GM23338 (cell line): Measurements from ENCODE around the gene ST8SIA2. TPM values are rescaled to one million over a fixed set of nuclear protein-coding genes. Genes with fewer than 3 reads are reported as not detected.

Experiments
- ATAC-seq: fragments of 200-7000 bp; cut with Tn5 transposase; 3 replicates; pipeline ENCODE4 v1.9.1; 2020
- DNase-seq: peaks from one replicate; pipeline ENCODE4 v3.0.0-alpha.2; 2015; ENCODE audit warnings: low spot score
- H2AFZ ChIP-seq: fragments of 200-600 bp; sonication (generic); 2 replicates; pipeline ENCODE4 v1.8.0; 2016; ENCODE audit warnings: antibody characterized with exemption, mild to moderate bottlenecking, moderate library complexity
- H3F3A ChIP-seq: fragments of 200-600 bp; sonication (generic); replicated peaks from 2 replicates; pipeline ENCODE4 v1.8.0; 2017; ENCODE audit warnings: antibody characterized with exemption, mixed run types, low read depth
- H3K27ac ChIP-seq: fragments of 200-600 bp; sonication (generic); 2 replicates; pipeline ENCODE4 v1.6.1; 2016; ENCODE audit warnings: low read depth
- H3K27me3 ChIP-seq: fragments of 200-600 bp; sonication (generic); 2 replicates; pipeline ENCODE4 v1.8.0; 2016; ENCODE audit warnings: mild to moderate bottlenecking, mixed run types, moderate library complexity; ENCODE audit not compliant: insufficient read depth
- H3K36me3 ChIP-seq: fragments of 200-600 bp; sonication (generic); 2 replicates; pipeline ENCODE4 v1.8.0; 2016; ENCODE audit warnings: mild to moderate bottlenecking; ENCODE audit not compliant: insufficient read depth
- H3K4me1 ChIP-seq: fragments of 200-600 bp; sonication (generic); 2 replicates; pipeline ENCODE4 v1.8.0; 2016; ENCODE audit warnings: mild to moderate bottlenecking, moderate library complexity; ENCODE audit not compliant: insufficient read depth
- H3K4me2 ChIP-seq: fragments of 200-600 bp; sonication (generic); 2 replicates; pipeline ENCODE4 v1.7.1; 2017; ENCODE audit warnings: mixed run types
- H3K4me3 ChIP-seq: fragments of 200-600 bp; sonication (generic); 2 replicates; pipeline ENCODE4 v1.6.1; 2016; ENCODE audit warnings: mixed run types
- H3K79me2 ChIP-seq: fragments of 200-600 bp; sonication (generic); replicated peaks from 2 replicates; pipeline ENCODE4 v1.8.0; 2017; ENCODE audit warnings: mild to moderate bottlenecking; ENCODE audit not compliant: insufficient read depth
- H3K9me2 ChIP-seq: fragments of 200-600 bp; sonication (generic); 2 replicates; pipeline ENCODE4 v1.8.0; 2017; ENCODE audit not compliant: insufficient read depth
- H4K20me1 ChIP-seq: fragments of 200-600 bp; sonication (generic); replicated peaks from 2 replicates; pipeline ENCODE4 v1.8.0; 2017; ENCODE audit warnings: mild to moderate bottlenecking; ENCODE audit not compliant: insufficient read depth
- H3K27ac Mint-ChIP-seq: 2 replicates; pipeline ENCODE4 v1.8.0; 2020; ENCODE audit warnings: inconsistent platforms, mild to moderate bottlenecking, moderate library complexity, mixed read lengths
- H3K27me3 Mint-ChIP-seq: 3 replicates; pipeline ENCODE4 v1.8.0; 2022; ENCODE audit warnings: low read depth, mild to moderate bottlenecking, moderate library complexity, mixed read lengths, inconsistent platforms; ENCODE audit not compliant: insufficient read depth, poor library complexity
- H3K36me3 Mint-ChIP-seq: 3 replicates; pipeline ENCODE4 v1.8.0; 2021; ENCODE audit warnings: low read depth, mild to moderate bottlenecking, inconsistent platforms, moderate library complexity, mixed read lengths
- H3K4me1 Mint-ChIP-seq: 3 replicates; pipeline ENCODE4 v1.8.0; 2020; ENCODE audit warnings: mild to moderate bottlenecking, inconsistent platforms, mixed read lengths
- H3K4me3 Mint-ChIP-seq: 3 replicates; pipeline ENCODE4 v1.8.0; 2021; ENCODE audit warnings: moderate library complexity, mild to moderate bottlenecking, inconsistent platforms, mixed read lengths
- H3K9me3 Mint-ChIP-seq: 3 replicates; pipeline ENCODE4 v1.8.0; 2020; ENCODE audit warnings: moderate library complexity, mild to moderate bottlenecking, inconsistent platforms, mixed read lengths
- CREB1 ChIP-seq: fragments of 250-450 bp; sonication (Bioruptor Pico); IDR thresholded peaks from 2 replicates; pipeline ENCODE4 v1.5.0; 2020; ENCODE audit warnings: low read depth, mild to moderate bottlenecking, moderate library complexity
- CTCF ChIP-seq, 2 experiments: fragments of 200-600 bp in 1 of 2; sonication (generic) in 1 of 2; conservative IDR thresholded peaks; 2 replicates each; pipeline versions ENCODE4 v1.5.1 to v1.6.1; 2016 to 2017; ENCODE audit warnings: antibody characterized with exemption in 2 of 2, low read depth in 2 of 2, mild to moderate bottlenecking in 2 of 2, moderate library complexity in 1 of 2
- ETS1 ChIP-seq: IDR thresholded peaks from 2 replicates; pipeline ENCODE4 v1.6.1; 2016; ENCODE audit warnings: antibody characterized with exemption
- EZH2 ChIP-seq: fragments of 200-600 bp; sonication (generic); IDR thresholded peaks from one replicate; pipeline ENCODE4 v1.8.0; 2017; ENCODE audit warnings: antibody characterized with exemption, mild to moderate bottlenecking, low read depth; ENCODE audit not compliant: unreplicated experiment
- EZH2phosphoT487 ChIP-seq: fragments of 200-600 bp; sonication (generic); IDR thresholded peaks from one replicate; pipeline ENCODE4 v1.8.1; 2018; ENCODE audit warnings: antibody characterized with exemption; ENCODE audit not compliant: unreplicated experiment
- JUNB ChIP-seq: IDR thresholded peaks from one replicate; pipeline ENCODE4 v1.6.1; 2016; ENCODE audit warnings: antibody characterized with exemption; ENCODE audit not compliant: unreplicated experiment
- NANOG ChIP-seq: IDR thresholded peaks from 2 replicates; pipeline ENCODE4 v1.6.1; 2016; ENCODE audit warnings: antibody characterized with exemption, borderline replicate concordance
- POLR2AphosphoS5 ChIP-seq: IDR thresholded peaks from 2 replicates; pipeline ENCODE4 v1.6.1; 2016; ENCODE audit warnings: antibody characterized with exemption, low read depth
- REST ChIP-seq: IDR thresholded peaks from one replicate; pipeline ENCODE4 v1.6.1; 2018; ENCODE audit warnings: antibody characterized with exemption; ENCODE audit not compliant: unreplicated experiment
- STAT1 ChIP-seq: IDR thresholded peaks from one replicate; pipeline ENCODE4 v1.6.1; 2016; ENCODE audit warnings: antibody characterized with exemption; ENCODE audit not compliant: unreplicated experiment
- ZNF114 ChIP-seq: fragments of 250-450 bp; sonication (Bioruptor Pico); IDR thresholded peaks from 2 replicates; pipeline ENCODE4 v1.5.0; 2020; ENCODE audit warnings: mild to moderate bottlenecking, moderate library complexity
- ZNF331 ChIP-seq: fragments of 250-450 bp; sonication (Bioruptor Pico); IDR thresholded peaks from 2 replicates; pipeline ENCODE4 v1.5.0; 2020; ENCODE audit warnings: low read depth, mild to moderate bottlenecking, moderate library complexity
- polyA plus RNA-seq: library from polyadenylated mRNA; unstranded; fragments of >200 nt; fragmentation: Nextera tagmentation; extraction: Ambion mirVana; gene quantifications from 2 replicates; pipeline ENCODE4 v1.2.1, GENCODE V29; 2016
- total RNA-seq: library from RNA; depleted of rRNA; stranded (reverse); fragments of >200 nt; shearing (Covaris generic); gene quantifications from 2 replicates; pipeline ENCODE4 v1.2.3, GENCODE V29; 2014

ST8SIA2 gene
- total and polyA plus RNA-seq, 2 experiments from 2014 or later = 0.66 to 1.2 TPM

GRCh38 chr15:92463826-92464225 lies 70.1 kb downstream of the ST8SIA2 start (continued):
- TF ChIP-seq REST = no peak
- TF ChIP-seq EZH2 = no peak
- TF ChIP-seq CREB1 (CRISPR knock-in tag) = no peak
- TF ChIP-seq EZH2phosphoT487 = no peak
- TF ChIP-seq POLR2AphosphoS5 = no peak
- TF ChIP-seq JUNB = no peak
- no peak for TF ChIP-seq STAT1
- TF ChIP-seq ETS1 = no peak
- no peak for TF ChIP-seq ZNF114 (CRISPR knock-in tag)
- TF ChIP-seq ZNF331 (CRISPR knock-in tag) = no peak
- no peak for TF ChIP-seq NANOG

GRCh38 chr15:92466834-92467233 lies 73.2 kb downstream of the ST8SIA2 start:
- Histone ChIP-seq H3K36me3 (no peaks in the 10 kb centered on the region; the same call in 1 of the 2 replicates), H3K4me2 (no peak overlapping the region), H4K20me1 (no peaks in the 10 kb centered on the region), H3K27me3 (no peaks in the 10 kb centered on the region), H3K27ac (no peak overlapping the region), H3K4me3 (no peak overlapping the region), H3K4me1 (no peaks in the 10 kb centered on the region), H3K9me2 (peaks cover 7% of the 10 kb centered on the region; the same call in 1 of the 2 replicates), H3K79me2 (no peaks in the 10 kb centered on the region), H2AFZ (no peak overlapping the region), H3F3A (no peaks in the 10 kb centered on the region)
- H3K4me1 Mint-ChIP-seq = no peaks in the 10 kb centered on the region; the same call in 2 of the 3 replicates
- H3K27ac Mint-ChIP-seq = no peak overlapping the region
- peaks cover 6% of the 10 kb centered on the region for H3K27me3 Mint-ChIP-seq
- DNase-seq (no peak), ATAC-seq (no peak)
- no peak for TF ChIP-seq POLR2AphosphoS5
- no peak for TF ChIP-seq STAT1
- TF ChIP-seq JUNB = no peak
- no peak for TF ChIP-seq EZH2
- TF ChIP-seq ETS1 = no peak
- TF ChIP-seq ZNF114 (CRISPR knock-in tag) = no peak
- TF ChIP-seq ZNF331 (CRISPR knock-in tag) = no peak
- TF ChIP-seq CTCF (conservative IDR thresholded peaks at IDR 0.05; ENCODE audit: low read depth in 2 of 2) = no peak
- TF ChIP-seq REST = no peak
- no peak for TF ChIP-seq EZH2phosphoT487
- H3K9me3 Mint-ChIP-seq = no peaks in the 10 kb centered on the region
- H3K36me3 Mint-ChIP-seq = no peaks in the 10 kb centered on the region; the same call in 2 of the 3 replicates
- no peak overlapping the region for H3K4me3 Mint-ChIP-seq
